ENCODE results near the gene BTBD7. TPM values are rescaled to one million over a fixed set of nuclear protein-coding genes. Genes with fewer than 3 reads are reported as not detected.

Gene BTBD7
- total and polyA plus RNA-seq, 2 donors (not counting 3 experiments of a cell fraction or from before 2014, with no cell fraction given) = 20.9 to 50.2 TPM

DNA sequence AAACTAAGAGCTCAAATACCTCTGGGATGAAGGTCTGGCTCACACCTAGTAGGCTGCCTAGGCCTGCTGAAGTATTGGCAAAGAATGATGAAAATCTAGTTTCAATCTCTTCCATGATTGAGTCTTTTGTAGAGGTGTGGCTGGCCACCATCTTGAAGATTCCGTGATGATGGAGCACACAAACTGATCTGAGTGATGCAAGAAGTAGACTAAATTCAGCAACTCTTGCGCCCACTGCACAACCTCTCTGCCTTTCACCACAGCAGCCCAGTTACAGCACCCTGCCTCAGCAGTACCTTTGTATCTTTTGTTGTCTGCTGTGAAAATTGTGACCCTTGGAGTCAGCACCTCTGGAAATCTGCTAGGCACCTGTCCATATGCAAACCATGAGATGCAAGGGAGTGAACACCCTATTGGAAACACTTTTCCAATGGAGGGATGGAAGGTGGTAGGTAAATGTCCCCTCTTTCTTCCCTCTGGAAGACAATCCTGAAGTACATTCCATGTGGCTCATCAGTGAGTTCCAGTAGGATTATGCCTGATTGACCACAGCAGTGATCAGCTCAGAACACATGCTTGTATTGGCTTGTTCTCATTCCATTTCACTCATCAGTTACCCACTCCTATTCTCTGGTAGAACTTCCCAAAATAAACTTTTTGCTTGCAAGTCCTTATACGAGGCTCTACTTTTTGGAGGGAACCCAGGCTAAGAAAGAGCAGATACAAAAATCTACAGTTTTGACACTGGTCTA, 58.6 kb downstream of the BTBD7 start:
- POLR2A ChIA-PET = no interaction called here
- H3K9ac ChIP-seq (replicated peaks; ENCODE audit: extremely low read depth, insufficient read depth, low read length) = no peak overlapping the region
- H3K27ac ChIP-seq (ENCODE audit: insufficient read depth, low read depth, low read length) = no peak overlapping the region
- H3K36me3 ChIP-seq (ENCODE audit: control insufficient read depth in 2 of 2, extremely low read depth in 1 of 2, insufficient read depth in 2 of 2, low read length in 2 of 2) = no peaks in the 10 kb centered on the region
- no peak overlapping the region for H2AFZ ChIP-seq (ENCODE audit: low read depth, low read length)
- H3K9me3 ChIP-seq (replicated peaks; ENCODE audit: control insufficient read depth, insufficient read depth, low read length) = no peaks in the 10 kb centered on the region
- TF ChIP-seq GATA2 (IDR thresholded peaks at IDR 0.05; ENCODE audit: insufficient read depth, insufficient read length, low read depth, low read length) (no peak), MYC (IDR thresholded peaks at IDR 0.05; ENCODE audit: low read depth, low read length) (no peak), POLR2A (IDR thresholded peaks at IDR 0.05; ENCODE audit: low read depth, low read length) (no peak), MAX (IDR thresholded peaks at IDR 0.05; ENCODE audit: insufficient read depth, insufficient read length) (no peak), JUN (IDR thresholded peaks at IDR 0.05; ENCODE audit: borderline replicate concordance, insufficient read depth, insufficient read length, low read depth) (no peak), CTCF (IDR thresholded peaks at IDR 0.05; ENCODE audit: extremely low read depth in 1 of 2, insufficient read depth in 1 of 2, low read depth in 1 of 2, low read length in 2 of 2) (no peak), EZH2 (IDR thresholded peaks at IDR 0.05; ENCODE audit: borderline replicate concordance, low read depth, low read length, severe bottlenecking) (no peak), POLR2AphosphoS5 (IDR thresholded peaks at IDR 0.05; ENCODE audit: insufficient read depth, low read depth, low read length) (no peak), FOS (IDR thresholded peaks at IDR 0.05; ENCODE audit: borderline replicate concordance, insufficient read depth, low read length) (no peak)
- CTCF ChIA-PET = no interaction called here
- DNase-seq (ENCODE audit: low read depth, low spot score) (no peak), FAIRE-seq (no peak)
- H4K20me1 ChIP-seq (replicated peaks; ENCODE audit: control insufficient read depth, extremely low read depth, insufficient read depth, low read length) = peaks cover 2% of the 10 kb centered on the region
- H3K4me1 ChIP-seq (ENCODE audit: control insufficient read depth, extremely low read depth, insufficient read depth, low read length) = peaks cover 8% of the 10 kb centered on the region
- no TSS peak for BruUV-seq (replicated peaks)
- dilution Hi-C loops (cut with MboI; ENCODE audit: extremely low pct_ligation_motif_present, low sequenced_read_pairs) (no loop called here), intact Hi-C loops (cut with micrococcal nuclease) (no loop called here)
- H3K27me3 ChIP-seq (ENCODE audit: control insufficient read depth in 2 of 2, insufficient read depth in 2 of 2, low read length in 2 of 2) = no peaks in the 10 kb centered on the region
- H3K4me3 ChIP-seq (replicated peaks in 1 of 3; ENCODE audit: insufficient read depth in 1 of 3, low read depth in 1 of 3, low read length in 3 of 3) = no peak overlapping the region
- no peak overlapping the region for H3K4me2 ChIP-seq (ENCODE audit: insufficient read depth, low read length)
- H3K9me1 ChIP-seq (replicated peaks; ENCODE audit: control insufficient read depth, extremely low read depth, insufficient read depth, low read length) = peaks cover 2% of the 10 kb centered on the region
- H3K79me2 ChIP-seq (ENCODE audit: control insufficient read depth, insufficient read depth, low read length) = peaks cover 25% of the 10 kb centered on the region

Measured in endothelial cell of umbilical vein (primary cell).